ENCODE results near the gene MFNG. TPM values are rescaled to one million over a fixed set of nuclear protein-coding genes. Genes with fewer than 3 reads are reported as not detected.

MFNG gene
- total RNA-seq, 1 donor from 2014 or later, result 3.2 TPM

DNA sequence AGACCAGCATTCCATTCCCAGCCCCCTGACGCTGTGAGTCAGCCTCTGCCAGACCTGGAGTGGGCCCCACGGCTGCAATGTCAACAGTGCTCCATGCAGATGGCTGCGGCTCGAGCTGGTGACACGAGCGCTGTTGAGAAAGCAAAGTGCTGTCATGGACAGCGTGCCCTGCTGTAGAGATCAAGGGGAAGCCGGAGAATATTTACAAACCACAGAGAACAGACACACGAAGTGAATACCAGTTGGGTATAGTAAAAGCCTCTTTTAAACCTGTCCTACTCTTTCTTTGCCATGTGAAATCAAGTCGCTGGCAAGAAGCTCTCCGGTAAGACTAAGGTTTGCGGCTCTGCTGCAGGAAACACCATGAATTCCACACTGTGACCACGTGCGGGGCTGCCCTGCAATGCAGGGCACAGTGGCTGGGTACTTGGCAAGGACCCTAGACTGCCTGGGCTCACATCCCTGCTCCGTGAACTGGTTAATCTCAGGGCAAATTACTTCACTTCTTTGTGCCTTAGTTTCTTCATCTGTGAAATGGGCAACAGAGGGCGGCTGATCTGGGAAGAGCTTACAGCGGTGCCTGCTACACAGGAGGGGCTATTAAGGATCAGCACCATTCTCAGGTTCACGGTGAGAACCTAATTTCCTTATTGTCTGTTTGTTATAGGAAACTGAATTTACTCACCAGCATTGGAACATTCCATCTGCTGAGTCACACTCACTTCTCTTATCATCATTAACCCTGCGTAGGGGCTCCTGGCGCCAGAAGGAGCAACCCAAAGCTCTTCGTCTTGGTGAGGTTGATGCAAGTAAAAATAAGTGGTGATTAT, 31.1 kb downstream of the MFNG start:
- H3K4me3 Mint-ChIP-seq (ENCODE audit: low read depth), result no peak overlapping the region
- peaks cover 18% of the 10 kb centered on the region for H3K27me3 Mint-ChIP-seq
- no peaks in the 10 kb centered on the region for H3K36me3 Mint-ChIP-seq (ENCODE audit: insufficient read depth)
- H3K4me1 Mint-ChIP-seq (ENCODE audit: low read depth), result peaks cover 16% of the 10 kb centered on the region
- peak overlapping the region; percentile 71 for H3K27ac Mint-ChIP-seq
- DNase-seq (ENCODE audit: low spot score, unreplicated experiment), result no peak
- TF ChIP-seq, protein P1, sequence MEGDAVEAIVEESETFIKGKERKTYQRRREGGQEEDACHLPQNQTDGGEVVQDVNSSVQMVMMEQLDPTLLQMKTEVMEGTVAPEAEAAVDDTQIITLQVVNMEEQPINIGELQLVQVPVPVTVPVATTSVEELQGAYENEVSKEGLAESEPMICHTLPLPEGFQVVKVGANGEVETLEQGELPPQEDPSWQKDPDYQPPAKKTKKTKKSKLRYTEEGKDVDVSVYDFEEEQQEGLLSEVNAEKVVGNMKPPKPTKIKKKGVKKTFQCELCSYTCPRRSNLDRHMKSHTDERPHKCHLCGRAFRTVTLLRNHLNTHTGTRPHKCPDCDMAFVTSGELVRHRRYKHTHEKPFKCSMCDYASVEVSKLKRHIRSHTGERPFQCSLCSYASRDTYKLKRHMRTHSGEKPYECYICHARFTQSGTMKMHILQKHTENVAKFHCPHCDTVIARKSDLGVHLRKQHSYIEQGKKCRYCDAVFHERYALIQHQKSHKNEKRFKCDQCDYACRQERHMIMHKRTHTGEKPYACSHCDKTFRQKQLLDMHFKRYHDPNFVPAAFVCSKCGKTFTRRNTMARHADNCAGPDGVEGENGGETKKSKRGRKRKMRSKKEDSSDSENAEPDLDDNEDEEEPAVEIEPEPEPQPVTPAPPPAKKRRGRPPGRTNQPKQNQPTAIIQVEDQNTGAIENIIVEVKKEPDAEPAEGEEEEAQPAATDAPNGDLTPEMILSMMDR (IDR thresholded peaks at IDR 0.05; ENCODE audit: unreplicated experiment), result no peak
- H3K9me3 Mint-ChIP-seq (ENCODE audit: low read depth), result peaks cover 4% of the 10 kb centered on the region

DNA sequence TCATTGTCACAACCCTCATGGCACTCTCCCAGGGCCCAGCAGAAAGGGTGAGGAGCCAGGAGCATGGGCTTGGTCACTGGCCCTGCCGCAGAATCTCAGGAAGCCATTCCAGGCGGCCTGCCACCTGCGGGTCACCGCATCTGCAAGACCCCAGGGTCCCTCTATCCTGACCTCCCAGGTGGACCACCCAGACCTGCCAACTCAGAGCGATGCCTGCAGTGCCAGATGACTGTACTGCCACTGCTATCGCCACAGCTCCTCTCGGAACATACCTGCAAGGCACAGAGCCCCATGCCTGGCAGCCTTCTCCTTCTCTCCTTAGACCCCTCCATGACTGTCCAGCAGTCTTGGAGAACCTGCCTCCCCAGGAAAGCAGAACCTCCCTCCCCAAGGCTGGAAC, 32.5 kb downstream of the MFNG start:
- peaks cover 12% of the 10 kb centered on the region for H3K27me3 Mint-ChIP-seq
- DNase-seq (ENCODE audit: low spot score, unreplicated experiment), result no peak
- TF ChIP-seq, protein P1 (IDR thresholded peaks at IDR 0.05; ENCODE audit: unreplicated experiment), result no peak

DNA sequence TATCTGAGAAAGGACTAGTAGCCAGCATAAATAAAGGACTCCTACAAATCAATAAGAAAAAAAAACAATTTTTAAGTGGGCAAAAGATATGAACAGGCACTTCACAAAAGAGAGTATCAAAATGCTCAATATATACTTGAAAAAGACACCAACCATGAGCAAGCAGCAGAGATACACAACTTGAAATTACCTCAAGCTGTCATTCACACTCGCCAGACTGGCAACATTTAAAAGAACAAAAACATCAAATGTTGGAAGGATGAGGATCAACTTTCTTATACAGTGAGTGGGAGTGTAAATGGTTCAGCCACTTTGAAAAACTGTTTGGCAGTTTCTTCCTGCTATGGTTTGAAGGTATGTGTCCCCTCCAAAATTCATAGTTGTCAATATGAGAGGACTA, 35.0 kb downstream of the MFNG start:
- TF ChIP-seq, protein P1 (IDR thresholded peaks at IDR 0.05; ENCODE audit: unreplicated experiment), result no peak
- no peak overlapping the region for H3K27ac Mint-ChIP-seq
- no peaks in the 10 kb centered on the region for H3K36me3 Mint-ChIP-seq (ENCODE audit: insufficient read depth)
- peaks cover 4% of the 10 kb centered on the region for H3K9me3 Mint-ChIP-seq (ENCODE audit: low read depth)
- no peak overlapping the region for H3K4me3 Mint-ChIP-seq (ENCODE audit: low read depth)
- peaks cover 13% of the 10 kb centered on the region for H3K4me1 Mint-ChIP-seq (ENCODE audit: low read depth)
- no peak for DNase-seq (ENCODE audit: low spot score, unreplicated experiment)
- peaks cover 5% of the 10 kb centered on the region for H3K27me3 Mint-ChIP-seq

More for the DNA sequence above, 32.5 kb downstream of the MFNG start:
- H3K4me3 Mint-ChIP-seq (ENCODE audit: low read depth), result no peak overlapping the region
- H3K9me3 Mint-ChIP-seq (ENCODE audit: low read depth), result peaks cover 4% of the 10 kb centered on the region
- peaks cover 16% of the 10 kb centered on the region for H3K4me1 Mint-ChIP-seq (ENCODE audit: low read depth)
- no peak overlapping the region for H3K27ac Mint-ChIP-seq
- H3K36me3 Mint-ChIP-seq (ENCODE audit: insufficient read depth), result no peaks in the 10 kb centered on the region

DNA sequence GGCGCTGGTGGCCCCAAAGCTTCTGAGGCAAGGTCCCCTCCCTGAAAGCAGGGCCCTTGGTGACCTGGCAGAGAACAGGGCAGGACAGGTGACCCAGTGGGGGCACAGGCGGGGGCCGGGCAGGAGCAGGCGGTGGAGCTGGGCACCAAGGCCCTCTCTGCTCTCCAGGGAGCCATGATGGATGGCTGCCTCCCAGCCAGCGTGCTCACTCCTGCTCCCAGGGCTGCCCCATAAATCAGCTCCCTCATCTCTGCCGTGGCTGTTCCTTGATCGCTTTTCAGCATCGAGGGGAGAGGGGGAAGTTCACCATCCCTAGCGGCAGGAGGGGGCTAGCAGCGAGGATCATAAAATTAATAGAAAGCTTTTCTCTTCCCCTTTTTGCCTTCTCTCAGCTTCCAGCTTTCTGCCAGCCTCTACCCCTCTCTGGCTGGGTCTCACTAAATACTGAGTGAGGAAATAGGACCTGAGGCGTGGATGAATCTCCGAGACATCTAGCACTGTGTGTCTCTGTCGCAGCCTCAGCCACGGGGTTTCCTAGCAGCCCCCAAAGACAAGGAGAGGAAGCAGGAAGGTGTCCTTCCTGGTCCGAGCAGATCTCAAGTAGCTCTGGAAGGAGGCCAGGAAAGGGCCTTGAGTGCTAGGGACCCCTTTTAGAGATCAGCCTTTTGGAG, 36.7 kb downstream of the MFNG start:
- DNase-seq (ENCODE audit: low spot score, unreplicated experiment), result no peak
- H3K9me3 Mint-ChIP-seq (ENCODE audit: low read depth), result peaks cover 4% of the 10 kb centered on the region
- H3K27ac Mint-ChIP-seq, result no peak overlapping the region
- no peaks in the 10 kb centered on the region for H3K36me3 Mint-ChIP-seq (ENCODE audit: insufficient read depth)
- TF ChIP-seq, protein P1 (IDR thresholded peaks at IDR 0.05; ENCODE audit: unreplicated experiment), result no peak
- no peak overlapping the region for H3K4me3 Mint-ChIP-seq (ENCODE audit: low read depth)
- H3K27me3 Mint-ChIP-seq, result peaks cover 3% of the 10 kb centered on the region
- no peaks in the 10 kb centered on the region for H3K4me1 Mint-ChIP-seq (ENCODE audit: low read depth)

DNA sequence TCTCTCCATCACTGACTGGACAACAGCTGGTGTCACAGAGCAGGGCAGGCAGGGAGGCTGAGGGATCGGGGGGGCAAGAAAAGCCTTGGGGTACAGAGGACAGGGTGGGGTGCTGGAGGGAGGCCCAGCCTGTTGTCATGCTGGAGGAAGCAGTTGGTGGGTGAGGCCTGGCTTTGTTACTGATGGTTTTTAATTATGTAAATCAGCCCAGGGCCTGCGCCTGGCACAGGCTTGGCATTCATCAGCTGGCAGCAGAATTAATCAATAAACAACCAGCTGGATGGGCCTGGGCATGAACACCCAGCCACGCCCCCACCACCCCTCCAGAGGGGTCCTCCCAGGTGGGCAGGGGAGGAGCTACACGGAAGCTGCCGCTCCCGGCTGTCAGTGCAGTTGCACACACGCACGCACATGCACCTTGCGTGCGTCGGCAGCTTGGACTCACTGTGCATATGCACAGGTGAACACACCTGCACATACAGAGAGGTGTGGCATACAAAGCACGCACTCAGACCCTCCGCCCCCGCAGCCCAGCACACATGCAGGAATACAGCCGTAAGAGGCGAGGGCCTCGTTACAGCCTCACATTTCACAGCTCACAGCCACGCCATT, 37.6 kb downstream of the MFNG start:
- no peak overlapping the region for H3K4me3 Mint-ChIP-seq (ENCODE audit: low read depth)
- TF ChIP-seq, protein P1 (IDR thresholded peaks at IDR 0.05; ENCODE audit: unreplicated experiment), result no peak
- no peak for DNase-seq (ENCODE audit: low spot score, unreplicated experiment)
- H3K36me3 Mint-ChIP-seq (ENCODE audit: insufficient read depth), result no peaks in the 10 kb centered on the region
- peaks cover 3% of the 10 kb centered on the region for H3K27me3 Mint-ChIP-seq
- no peak overlapping the region for H3K27ac Mint-ChIP-seq
- no peaks in the 10 kb centered on the region for H3K4me1 Mint-ChIP-seq (ENCODE audit: low read depth)
- H3K9me3 Mint-ChIP-seq (ENCODE audit: low read depth), result peaks cover 4% of the 10 kb centered on the region
